Testis (tissue), 3 donors: ENCODE results near the gene RPS6KA5. TPM values are rescaled to one million over a fixed set of nuclear protein-coding genes. Genes with fewer than 3 reads are reported as not detected.
"Not testable (repeated sequence)": the region's sequence is repeated elsewhere in the genome, so short reads cannot be mapped to it uniquely, and the experiment has no call there.

ENCODE experiments used
- DNase-seq: peaks from one replicate; pipeline ENCODE4 v3.0.0-alpha.2; 2019
- H3K27ac ChIP-seq, 2 donors: fragments of 200-600 bp; sonication (generic); one replicate each; pipeline ENCODE4 v1.5.1; 2019
- H3K27me3 ChIP-seq: fragments of 200-600 bp; sonication (generic); one replicate; pipeline ENCODE4 v1.5.1; 2019
- H3K36me3 ChIP-seq: fragments of 200-600 bp; sonication (generic); one replicate; pipeline ENCODE4 v1.5.1; 2017; ENCODE audit warnings: low read depth; ENCODE audit errors: missing control alignments
- H3K4me1 ChIP-seq: fragments of 200-600 bp; sonication (generic); one replicate; pipeline ENCODE4 v1.5.1; 2019
- H3K4me3 ChIP-seq, 2 donors: fragments of 200-600 bp; sonication (generic); one replicate each; pipeline ENCODE4 v1.5.1; 2017 to 2019
- H3K9me3 ChIP-seq: fragments of 200-600 bp; sonication (generic); one replicate; pipeline ENCODE4 v1.5.1; 2017
- CTCF ChIP-seq, 3 experiments: fragments of 450-650 bp in 2 of 3; fragments of 200-600 bp in 1 of 3; sonication (generic) in 1 of 3; IDR thresholded peaks; one replicate each; pipeline ENCODE4 v1.5.1; 2016 to 2019; ENCODE audit warnings: antibody characterized with exemption in 3 of 3, mild to moderate bottlenecking in 2 of 3, moderate library complexity in 1 of 3
- POLR2A ChIP-seq: fragments of 450-650 bp; IDR thresholded peaks from one replicate; pipeline ENCODE4 v1.6.1; 2017; ENCODE audit warnings: antibody characterized with exemption, mild to moderate bottlenecking, moderate library complexity
- WGBS, 2 donors: methylation state at CpG; one replicate each; pipeline ENCODE4 v1.1.5; 2018; 5-methylcytosine and 5-hydroxymethylcytosine counted together
- intact Hi-C: fragments of 100-400 bp; cut with DNase I; formaldehyde crosslinking; loops from one replicate; pipeline ENCODE4 v1.15.1; 2023; ENCODE audit warnings: low total_unique reads
- polyA plus RNA-seq: library from polyadenylated mRNA; stranded (reverse); fragments of 350-450 nt; fragmentation: Illumina TruSeq; extraction: RNeasy Lipid Tissue Mini Kit (QIAGEN cat#74804); gene quantifications from one replicate; pipeline ENCODE4 v1.2.3, GENCODE V29; 2014; ENCODE audit warnings: low read depth, low replicate concordance; ENCODE audit not compliant: insufficient read depth
- total RNA-seq, 2 donors: library from RNA; depleted of rRNA; stranded (reverse); fragments of >200 nt; gene quantifications; one replicate each; pipeline ENCODE4 v1.2.3, GENCODE V29; 2016

RPS6KA5 gene
- total and polyA plus RNA-seq, 3 donors from 2014 or later = 6.4 to 11.0 (median 9.4) TPM

DNA sequence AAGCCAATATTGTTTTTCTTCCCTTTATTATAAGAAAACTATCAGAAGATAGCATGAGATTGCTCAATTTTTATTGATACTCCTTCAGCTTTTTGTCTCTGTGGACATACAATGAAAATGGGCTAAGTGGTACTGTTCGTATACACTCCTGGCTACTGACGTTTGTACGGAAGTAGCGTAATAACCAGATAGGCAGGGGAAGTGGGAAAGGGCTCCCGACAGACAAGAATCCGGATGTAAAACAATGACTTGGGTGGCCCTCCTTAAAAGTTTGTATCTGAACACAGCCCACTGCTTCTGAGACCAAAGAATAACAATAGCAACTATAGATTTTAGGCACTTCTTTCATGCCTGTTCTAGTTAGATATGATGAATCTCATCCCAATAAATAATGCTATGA is 99.6 kb downstream of the RPS6KA5 start:
- no peak overlapping the region for H3K27ac ChIP-seq
- H3K4me1 ChIP-seq = no peaks in the 10 kb centered on the region
- DNase-seq = no peak
- no peaks in the 10 kb centered on the region for H3K9me3 ChIP-seq
- H3K36me3 ChIP-seq = no peaks in the 10 kb centered on the region
- intact Hi-C loops = no loop called here
- H3K27me3 ChIP-seq = no peaks in the 10 kb centered on the region
- no peak for TF ChIP-seq POLR2A
- no peak overlapping the region for H3K4me3 ChIP-seq
- 81 to 86% methylated on average over 6 of the region's 6 CpGs for WGBS, 2 donors

DNA sequence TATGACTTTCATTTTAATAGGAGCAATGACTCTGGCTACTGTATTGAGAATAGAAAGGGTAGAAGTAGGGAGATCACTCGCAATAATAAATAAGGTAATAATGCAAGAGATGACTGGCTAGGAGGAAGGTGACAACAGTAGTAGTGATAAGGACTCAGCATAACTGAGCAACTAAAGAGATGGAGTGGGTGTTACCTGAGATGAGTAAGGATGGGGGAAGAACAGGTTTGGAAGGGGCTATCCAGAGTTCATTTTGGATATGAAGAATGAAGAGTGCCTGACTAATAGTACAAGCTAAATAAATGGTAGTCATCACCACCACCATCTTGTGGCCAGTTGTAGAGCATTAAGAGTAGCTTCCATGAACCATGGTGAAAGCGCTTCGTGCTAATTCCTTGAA is 101.1 kb downstream of the RPS6KA5 start:
- Histone ChIP-seq H3K9me3 (no peaks in the 10 kb centered on the region), H3K36me3 (no peaks in the 10 kb centered on the region), H3K4me1 (no peaks in the 10 kb centered on the region), H3K27me3 (no peaks in the 10 kb centered on the region), H3K27ac (no peak overlapping the region), H3K4me3 (no peak overlapping the region)
- TF ChIP-seq CTCF (IDR thresholded peaks at IDR 0.05) (no peak), POLR2A (no peak)
- intact Hi-C loops = no loop called here
- no peak for DNase-seq
- 95 to 98% methylated on average over 3 of the region's 3 CpGs for WGBS, 2 donors

- DNase-seq = no peak
- Histone ChIP-seq H3K9me3 (no peaks in the 10 kb centered on the region), H3K27ac (no peak overlapping the region), H3K27me3 (no peaks in the 10 kb centered on the region), H3K36me3 (no peaks in the 10 kb centered on the region), H3K4me3 (no peak overlapping the region), H3K4me1 (no peaks in the 10 kb centered on the region)
- TF ChIP-seq CTCF (IDR thresholded peaks at IDR 0.05) = no peak
- TF ChIP-seq POLR2A = no peak
- intact Hi-C loops = no loop called here
Measured at GRCh38 chr14:90956273-90956672, 104.2 kb downstream of the RPS6KA5 start.

DNA sequence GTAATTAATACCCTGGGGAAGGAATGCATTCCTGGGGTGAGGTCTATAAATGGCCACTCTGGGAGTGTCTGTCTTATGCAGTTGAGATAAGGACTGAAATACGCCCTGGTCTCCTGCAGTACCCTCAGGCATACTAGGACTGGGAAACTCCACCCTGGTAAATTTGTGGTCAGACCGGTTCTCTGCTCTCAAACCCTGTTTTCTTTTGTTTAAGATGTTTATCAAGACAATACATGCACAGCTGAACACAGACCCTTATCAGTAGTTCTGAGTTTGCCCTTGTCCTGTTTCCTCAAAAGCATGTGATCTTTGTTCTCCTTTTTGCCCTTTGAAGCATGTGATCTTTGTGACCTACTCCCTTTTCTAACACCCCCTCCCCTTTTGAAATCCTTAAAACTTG is 106.8 kb downstream of the RPS6KA5 start:
- H3K4me1 ChIP-seq, H3K27ac ChIP-seq, H3K4me3 ChIP-seq, intact Hi-C loops, DNase-seq, H3K27me3 ChIP-seq, H3K9me3 ChIP-seq, H3K36me3 ChIP-seq: not testable (repeated sequence)
- WGBS, 2 donors = 83 to 84% methylated on average over 2 of the region's 2 CpGs

DNA sequence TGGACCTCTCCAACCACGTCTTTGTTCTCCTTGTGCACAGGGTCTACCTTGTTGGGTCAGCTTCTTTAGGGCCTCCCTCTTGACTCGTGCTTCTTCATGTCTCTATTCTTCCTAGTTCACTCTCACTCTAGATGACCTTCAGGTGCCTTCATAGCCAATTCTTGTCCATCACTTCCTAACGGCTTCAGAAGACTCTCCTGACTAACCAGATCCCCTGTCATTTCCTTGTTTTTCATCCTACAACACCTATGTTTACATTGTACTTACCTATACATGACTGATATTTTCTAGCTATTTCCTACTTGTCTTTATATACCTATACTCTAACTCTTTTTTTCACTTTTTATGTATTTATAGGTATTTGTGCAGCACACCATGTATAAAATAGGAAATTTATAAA is 117.1 kb downstream of the RPS6KA5 start:
- intact Hi-C loops = no loop called here
- no peaks in the 10 kb centered on the region for H3K36me3 ChIP-seq
- H3K9me3 ChIP-seq = no peaks in the 10 kb centered on the region
- no peak overlapping the region for H3K4me3 ChIP-seq
- H3K27me3 ChIP-seq = no peaks in the 10 kb centered on the region
- TF ChIP-seq CTCF (IDR thresholded peaks at IDR 0.05) (no peak), POLR2A (no peak)
- DNase-seq = no peak
- 95 to 96% methylated on average over 3 of the region's 3 CpGs for WGBS, 2 donors
- H3K4me1 ChIP-seq = no peaks in the 10 kb centered on the region
- H3K27ac ChIP-seq = no peak overlapping the region

- no peaks in the 10 kb centered on the region for H3K9me3 ChIP-seq
- intact Hi-C loops = no loop called here
- H3K4me3 ChIP-seq = no peak overlapping the region
- H3K27ac ChIP-seq = no peak overlapping the region
- H3K27me3 ChIP-seq = no peaks in the 10 kb centered on the region
- no peak for DNase-seq
- TF ChIP-seq CTCF (IDR thresholded peaks at IDR 0.05) (no peak), POLR2A (no peak)
- WGBS, 2 donors = 97% methylated on average over 2 of the region's 2 CpGs
- H3K4me1 ChIP-seq = no peaks in the 10 kb centered on the region
- H3K36me3 ChIP-seq = no peaks in the 10 kb centered on the region
Measured at GRCh38 chr14:90942511-90942910, 117.9 kb downstream of the RPS6KA5 start.
